GM13977 (cell line): ENCODE data around the gene NKX3-2.

Experiments
- DNase-seq: peaks from one replicate; pipeline ENCODE4 v3.0.0; 2012; ENCODE audit warnings: low spot score
- in situ Hi-C: fragments of 300-500 bp; cut with MboI; formaldehyde crosslinking; loops from one replicate; pipeline ENCODE4 v1.12.0; 2022; ENCODE audit warnings: low sequenced_read_pairs, low pct_unique_long_range_greater_than_20kb, mixed read lengths, inconsistent platforms; ENCODE audit not compliant: unreplicated experiment
- TF ChIP-seq, protein P1 (sequence below): IDR thresholded peaks from 2 replicates; pipeline ENCODE4 v1.5.1; 2012; ENCODE audit warnings: mild to moderate bottlenecking, control low read depth; ENCODE audit not compliant: insufficient read depth; ENCODE audit errors: extremely low read depth, missing control alignments

Gene NKX3-2

DNA sequence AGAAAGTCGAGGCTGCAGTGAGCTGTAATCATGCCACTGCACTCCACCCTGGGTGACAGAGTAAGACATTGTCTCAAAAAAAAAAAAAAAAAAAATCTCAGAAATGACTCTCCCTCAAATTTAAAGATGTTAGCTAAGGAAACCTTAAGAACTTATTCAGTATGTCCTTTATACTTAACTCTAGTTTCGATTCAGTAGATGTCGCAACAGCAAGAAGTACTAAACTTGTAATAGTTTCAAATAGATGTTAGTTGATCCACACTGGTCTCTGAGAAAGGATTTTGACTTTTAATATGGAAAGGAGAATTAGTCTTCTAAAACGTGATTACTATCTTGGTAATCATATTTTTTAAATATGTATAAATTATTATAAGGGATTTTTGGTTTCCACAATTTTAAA is 29.6 kb downstream of the NKX3-2 start:
- DNase-seq, result no peak
- in situ Hi-C loops, result no loop called here
- TF ChIP-seq, protein P1, sequence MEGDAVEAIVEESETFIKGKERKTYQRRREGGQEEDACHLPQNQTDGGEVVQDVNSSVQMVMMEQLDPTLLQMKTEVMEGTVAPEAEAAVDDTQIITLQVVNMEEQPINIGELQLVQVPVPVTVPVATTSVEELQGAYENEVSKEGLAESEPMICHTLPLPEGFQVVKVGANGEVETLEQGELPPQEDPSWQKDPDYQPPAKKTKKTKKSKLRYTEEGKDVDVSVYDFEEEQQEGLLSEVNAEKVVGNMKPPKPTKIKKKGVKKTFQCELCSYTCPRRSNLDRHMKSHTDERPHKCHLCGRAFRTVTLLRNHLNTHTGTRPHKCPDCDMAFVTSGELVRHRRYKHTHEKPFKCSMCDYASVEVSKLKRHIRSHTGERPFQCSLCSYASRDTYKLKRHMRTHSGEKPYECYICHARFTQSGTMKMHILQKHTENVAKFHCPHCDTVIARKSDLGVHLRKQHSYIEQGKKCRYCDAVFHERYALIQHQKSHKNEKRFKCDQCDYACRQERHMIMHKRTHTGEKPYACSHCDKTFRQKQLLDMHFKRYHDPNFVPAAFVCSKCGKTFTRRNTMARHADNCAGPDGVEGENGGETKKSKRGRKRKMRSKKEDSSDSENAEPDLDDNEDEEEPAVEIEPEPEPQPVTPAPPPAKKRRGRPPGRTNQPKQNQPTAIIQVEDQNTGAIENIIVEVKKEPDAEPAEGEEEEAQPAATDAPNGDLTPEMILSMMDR, result no peak

- TF ChIP-seq, protein P1, result no peak
- in situ Hi-C loops, result no loop called here
- no peak for DNase-seq
Observed at GRCh38 chr4:13511101-13511500, 33.2 kb downstream of the NKX3-2 start.

GRCh38 chr4:13509442-13509841 is 34.9 kb downstream of the NKX3-2 start:
- no peak for DNase-seq
- TF ChIP-seq, protein P1, result no peak
- in situ Hi-C loops, result no loop called here

DNA sequence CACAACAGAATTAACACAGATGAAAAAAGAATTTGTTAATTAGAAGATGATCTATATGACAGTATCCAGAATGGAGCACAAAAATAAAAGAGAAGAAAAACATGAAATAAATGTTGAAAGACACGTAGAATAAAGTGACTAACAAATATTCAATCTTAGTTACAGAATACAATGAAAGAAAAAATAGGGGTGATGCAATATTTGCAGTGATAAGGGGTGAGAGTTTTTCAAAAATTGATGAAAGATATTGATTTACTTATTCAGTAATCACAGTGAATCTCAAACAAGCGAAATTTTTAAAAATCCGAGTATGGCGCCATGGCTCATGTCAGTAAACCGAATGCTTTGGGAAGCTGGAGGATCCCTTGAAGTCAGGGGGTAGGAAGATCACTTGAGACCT is 39.9 kb downstream of the NKX3-2 start:
- in situ Hi-C loops, result no loop called here
- no peak for DNase-seq
- TF ChIP-seq, protein P1, result no peak

DNA sequence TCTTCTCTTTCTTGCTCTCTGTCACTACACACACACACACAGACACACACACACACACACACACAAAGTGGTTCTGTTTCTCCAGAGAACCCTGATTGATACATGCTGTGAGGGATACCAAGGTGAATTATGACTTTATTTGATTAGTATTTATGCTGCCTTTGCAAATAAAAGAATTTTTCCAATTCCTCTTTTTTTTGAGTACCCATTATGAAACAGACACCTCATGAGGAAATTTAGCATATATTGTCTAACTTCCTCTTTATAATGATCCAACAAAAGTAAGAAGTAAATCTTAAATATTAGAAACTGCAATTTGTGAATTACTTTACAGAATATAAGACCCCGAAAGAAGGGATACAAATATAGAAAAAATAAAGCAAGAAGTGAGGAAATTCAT is 45.8 kb downstream of the NKX3-2 start:
- no peak for DNase-seq
- TF ChIP-seq, protein P1, result no peak
- in situ Hi-C loops, result no loop called here

GRCh38 chr4:13496605-13497004 is 47.7 kb downstream of the NKX3-2 start:
- DNase-seq, result no peak
- TF ChIP-seq, protein P1, result no peak
- in situ Hi-C loops, result no loop called here

DNA sequence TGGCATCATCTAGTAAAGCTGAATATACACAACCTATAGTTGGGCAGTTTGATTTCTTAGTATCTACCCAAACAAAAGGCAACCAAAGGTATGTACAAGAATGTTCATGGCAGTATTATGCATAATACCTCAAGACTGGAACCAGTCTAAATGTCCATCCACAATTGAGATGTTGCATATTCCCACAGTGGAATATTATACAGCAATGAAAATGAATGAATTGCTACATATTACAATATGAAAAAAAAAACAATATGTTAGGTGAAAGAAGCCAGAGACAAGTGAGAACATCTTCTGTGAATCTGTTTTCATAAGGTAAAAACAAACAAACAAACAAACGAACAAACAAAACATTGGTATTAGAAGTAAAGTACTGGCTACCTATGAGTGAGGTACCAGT is 48.6 kb downstream of the NKX3-2 start:
- DNase-seq, result no peak
- in situ Hi-C loops, result no loop called here
- TF ChIP-seq, protein P1, result no peak
